CD8-positive, alpha-beta memory T cell (primary cell): ENCODE data around the gene PRR12. TPM values are rescaled to one million over a fixed set of nuclear protein-coding genes. Genes with fewer than 3 reads are reported as not detected.
A peak's percentile ranks its signal among the peaks of the same experiment; 100 is the strongest.

Source experiments
- CTCF ChIA-PET: fragments of 350-600 bp; sonication (Branson Sonifier 250); formaldehyde crosslinking; loops from one replicate; lab custom pipeline; 2021; ENCODE audit warnings: antibody characterized with exemption; lab: Charles Lee
- POLR2A ChIA-PET: fragments of 350-600 bp; sonication (Branson Sonifier 250); formaldehyde crosslinking; loops from one replicate; lab custom pipeline; 2021; ENCODE audit warnings: antibody characterized with exemption; lab: Charles Lee
- DNase-seq, 5 donors: peaks; one replicate each; pipeline versions ENCODE4 v3.0.0 to v3.0.0-alpha.2; 2020 to 2022; ENCODE audit warnings: mixed read lengths in 1 of 5
- H3K27ac ChIP-seq: one replicate; pipeline ENCODE4 v1.7.0; 2013; ENCODE audit warnings: low read depth, mild to moderate bottlenecking, low read length, moderate library complexity
- H3K27me3 ChIP-seq: 2 replicates; pipeline ENCODE4 v1.7.0; 2013; ENCODE audit warnings: low read length, mild to moderate bottlenecking; ENCODE audit not compliant: insufficient read depth, poor library complexity, severe bottlenecking
- H3K36me3 ChIP-seq: 2 replicates; pipeline ENCODE4 v1.7.0; 2013; ENCODE audit warnings: mild to moderate bottlenecking, low read length, moderate library complexity; ENCODE audit not compliant: insufficient read depth
- H3K4me1 ChIP-seq: 2 replicates; pipeline ENCODE4 v1.7.0; 2013; ENCODE audit warnings: mild to moderate bottlenecking, low read length, moderate library complexity; ENCODE audit not compliant: insufficient read depth
- H3K4me3 ChIP-seq: 2 replicates; pipeline ENCODE4 v1.7.0; 2013; ENCODE audit warnings: mild to moderate bottlenecking, low read length
- H3K9me3 ChIP-seq: 2 replicates; pipeline ENCODE4 v1.7.0; 2013; ENCODE audit warnings: mild to moderate bottlenecking, low read length
- H3K27ac Mint-ChIP-seq, 8 donors: one replicate each; pipeline ENCODE4 v1.8.0; 2020 to 2021; ENCODE audit warnings: mixed read lengths in 8 of 8, mild to moderate bottlenecking in 6 of 8, inconsistent platforms in 3 of 8, moderate library complexity in 3 of 8
- H3K27me3 Mint-ChIP-seq, 2 donors: one replicate each; pipeline ENCODE4 v1.8.0; 2020 to 2021; ENCODE audit warnings: mixed read lengths in 2 of 2, mild to moderate bottlenecking in 1 of 2, moderate library complexity in 1 of 2
- H3K36me3 Mint-ChIP-seq, 3 donors: one replicate each; pipeline ENCODE4 v1.8.0; 2020 to 2021; ENCODE audit warnings: mixed read lengths in 3 of 3, inconsistent platforms in 1 of 3, mild to moderate bottlenecking in 1 of 3
- H3K4me1 Mint-ChIP-seq, 3 donors: one replicate each; pipeline ENCODE4 v1.8.0; 2020 to 2021; ENCODE audit warnings: mixed read lengths in 3 of 3, inconsistent platforms in 1 of 3, mild to moderate bottlenecking in 1 of 3
- H3K4me3 Mint-ChIP-seq, 7 donors: one replicate each; pipeline ENCODE4 v1.8.0; 2020 to 2021; ENCODE audit warnings: mixed read lengths in 7 of 7, mild to moderate bottlenecking in 6 of 7, moderate library complexity in 4 of 7, inconsistent platforms in 2 of 7
- H3K9me3 Mint-ChIP-seq, 5 donors: one replicate each; pipeline ENCODE4 v1.8.0; 2020 to 2022; ENCODE audit warnings: mixed read lengths in 5 of 5, mild to moderate bottlenecking in 3 of 5, moderate library complexity in 2 of 5, inconsistent platforms in 1 of 5
- polyA plus RNA-seq: library from polyadenylated mRNA; unstranded; fragments of 300-500 nt; fragmentation: Illumina TruSeq; gene quantifications from one replicate; pipeline ENCODE4 v1.2.3, GENCODE V29; 2021
- total RNA-seq, 2 experiments: library from RNA; stranded (reverse); gene quantifications; one replicate each; pipeline ENCODE4 v1.2.3, GENCODE V29; 2021

The PRR12 gene
- total and polyA plus RNA-seq, 3 experiments from 2014 or later: 0.81 to 27.5 (median 25.9) TPM

- Mint-ChIP-seq H3K9me3 (no peaks in the 10 kb centered on the region), H3K27ac (no peak overlapping the region), H3K4me1 (peaks cover 22 to 50% (median 23%) of the 10 kb centered on the region in 3 donors), H3K4me3 (no peak overlapping the region), H3K36me3 (peaks cover 0 to 63% (median 14%) of the 10 kb centered on the region in 3 donors), H3K27me3 (no peaks in the 10 kb centered on the region)
- ChIA-PET POLR2A (no interaction called here), CTCF (no interaction called here)
- Histone ChIP-seq H3K4me3 (no peak overlapping the region), H3K4me1 (peaks cover 17% of the 10 kb centered on the region), H3K27ac (no peak overlapping the region), H3K36me3 (peaks cover 27% of the 10 kb centered on the region), H3K9me3 (no peaks in the 10 kb centered on the region), H3K27me3 (no peaks in the 10 kb centered on the region)
- no peak for DNase-seq
Measured at GRCh38 chr19:49597703-49597974, 6.7 kb downstream of the PRR12 start.

GRCh38 chr19:49599378-49600295, 8.7 kb downstream of the PRR12 start:
- Mint-ChIP-seq H3K27me3 (no peaks in the 10 kb centered on the region), H3K4me3 (no peak overlapping the region), H3K4me1 (peaks cover 10 to 35% (median 13%) of the 10 kb centered on the region in 3 donors), H3K36me3 (peaks cover 0 to 61% (median 8%) of the 10 kb centered on the region in 3 donors), H3K9me3 (no peaks in the 10 kb centered on the region), H3K27ac (no peak overlapping the region)
- no peak for DNase-seq
- ChIA-PET CTCF (no interaction called here), POLR2A (no interaction called here)
- no peaks in the 10 kb centered on the region for H3K27me3 ChIP-seq
- H3K4me1 ChIP-seq: no peaks in the 10 kb centered on the region
- H3K36me3 ChIP-seq: peaks cover 19% of the 10 kb centered on the region
- no peak overlapping the region for H3K27ac ChIP-seq
- no peak overlapping the region for H3K4me3 ChIP-seq
- no peaks in the 10 kb centered on the region for H3K9me3 ChIP-seq

GRCh38 chr19:49601482-49602038, 10.6 kb downstream of the PRR12 start:
- peaks cover 0 to 64% (median 8%) of the 10 kb centered on the region in 3 donors for H3K36me3 Mint-ChIP-seq
- no peak overlapping the region for H3K27ac Mint-ChIP-seq
- CTCF ChIA-PET: no interaction called here
- H3K27me3 Mint-ChIP-seq: no peaks in the 10 kb centered on the region
- Histone ChIP-seq H3K36me3 (peaks cover 22% of the 10 kb centered on the region), H3K27ac (no peak overlapping the region), H3K27me3 (no peaks in the 10 kb centered on the region), H3K4me1 (no peaks in the 10 kb centered on the region), H3K9me3 (no peaks in the 10 kb centered on the region), H3K4me3 (no peak overlapping the region)
- H3K9me3 Mint-ChIP-seq: no peaks in the 10 kb centered on the region
- H3K4me1 Mint-ChIP-seq: peaks cover 10 to 39% (median 13%) of the 10 kb centered on the region in 3 donors
- POLR2A ChIA-PET: interaction anchor here (0.6 kb wide), 1 partner anchor 527 kb away, joined by 5 read pairs; no protein-coding TSS in a partner anchor
- no peak for DNase-seq
- H3K4me3 Mint-ChIP-seq: no peak overlapping the region

GRCh38 chr19:49602806-49603205, 11.8 kb downstream of the PRR12 start:
- Mint-ChIP-seq H3K36me3 (peaks cover 0 to 72% (median 10%) of the 10 kb centered on the region in 3 donors), H3K4me1 (peaks cover 10 to 43% (median 16%) of the 10 kb centered on the region in 3 donors), H3K27ac (peak overlapping the region in 2 of 8 donors; percentile 66 to 77), H3K9me3 (no peaks in the 10 kb centered on the region), H3K27me3 (no peaks in the 10 kb centered on the region), H3K4me3 (no peak overlapping the region)
- Histone ChIP-seq H3K27ac (no peak overlapping the region), H3K27me3 (no peaks in the 10 kb centered on the region), H3K4me1 (no peaks in the 10 kb centered on the region), H3K36me3 (peaks cover 28% of the 10 kb centered on the region), H3K4me3 (no peak overlapping the region), H3K9me3 (no peaks in the 10 kb centered on the region)
- CTCF ChIA-PET: interaction anchor here (0.8 kb wide), 1 partner anchor 15 kb away, joined by 3 read pairs; no protein-coding TSS in a partner anchor
- DNase-seq: no peak
- POLR2A ChIA-PET: interaction anchor here (1.1 kb wide), 1 partner anchor 8 kb away, joined by 3 read pairs; no protein-coding TSS in a partner anchor

GRCh38 chr19:49605605-49606004, 14.6 kb downstream of the PRR12 start:
- DNase-seq: no peak
- Histone ChIP-seq H3K9me3 (no peaks in the 10 kb centered on the region), H3K27ac (no peak overlapping the region), H3K27me3 (no peaks in the 10 kb centered on the region), H3K4me3 (no peak overlapping the region), H3K36me3 (peaks cover 19% of the 10 kb centered on the region), H3K4me1 (no peaks in the 10 kb centered on the region)
- Mint-ChIP-seq H3K4me3 (no peak overlapping the region), H3K9me3 (no peaks in the 10 kb centered on the region), H3K36me3 (peaks cover 0 to 73% (median 4%) of the 10 kb centered on the region in 3 donors), H3K27ac (peak overlapping the region in 1 of 8 donors; percentile 45), H3K27me3 (no peaks in the 10 kb centered on the region), H3K4me1 (peaks cover 4 to 31% (median 11%) of the 10 kb centered on the region in 3 donors)
- ChIA-PET POLR2A (no interaction called here), CTCF (no interaction called here)

GRCh38 chr19:49609499-49610092, 18.6 kb downstream of the PRR12 start:
- H3K36me3 ChIP-seq: peaks cover 21% of the 10 kb centered on the region
- H3K4me3 ChIP-seq: no peak overlapping the region
- no peaks in the 10 kb centered on the region for H3K27me3 ChIP-seq
- peak overlapping the region in 1 of 8 donors; percentile 97 for H3K27ac Mint-ChIP-seq
- H3K36me3 Mint-ChIP-seq: peaks cover 0 to 65% (median 2%) of the 10 kb centered on the region in 3 donors
- ChIA-PET POLR2A (interaction anchor here (0.7 kb wide), 1 partner anchor 21 kb away, joined by 4 read pairs; no protein-coding TSS in a partner anchor), CTCF (interaction anchor here (0.9 kb wide), 1 partner anchor 10 kb away, joined by 5 read pairs; no protein-coding TSS in a partner anchor)
- H3K27ac ChIP-seq: no peak overlapping the region
- H3K4me3 Mint-ChIP-seq: no peak overlapping the region
- H3K27me3 Mint-ChIP-seq: no peaks in the 10 kb centered on the region
- no peaks in the 10 kb centered on the region for H3K9me3 ChIP-seq
- H3K4me1 ChIP-seq: no peaks in the 10 kb centered on the region
- H3K9me3 Mint-ChIP-seq: no peaks in the 10 kb centered on the region
- peaks cover 12 to 32% (median 19%) of the 10 kb centered on the region in 3 donors for H3K4me1 Mint-ChIP-seq
- DNase-seq: no peak

- H3K9me3 ChIP-seq: no peaks in the 10 kb centered on the region
- POLR2A ChIA-PET: no interaction called here
Measured at GRCh38 chr19:49613374-49613773, 22.4 kb downstream of the PRR12 start.

More at GRCh38 chr19:49613374-49613773, 22.4 kb downstream of the PRR12 start:
- Mint-ChIP-seq H3K4me3 (no peak overlapping the region), H3K4me1 (peaks cover 12 to 23% (median 16%) of the 10 kb centered on the region in 3 donors), H3K36me3 (peaks cover 7 to 77% (median 8%) of the 10 kb centered on the region in 3 donors), H3K27me3 (no peaks in the 10 kb centered on the region), H3K9me3 (no peaks in the 10 kb centered on the region), H3K27ac (peak overlapping the region in 3 of 8 donors; percentile 54 to 94 (median 63))
- peaks cover 32% of the 10 kb centered on the region for H3K36me3 ChIP-seq
- no peak overlapping the region for H3K27ac ChIP-seq
- H3K4me3 ChIP-seq: no peak overlapping the region
- no peaks in the 10 kb centered on the region for H3K4me1 ChIP-seq
- H3K27me3 ChIP-seq: no peaks in the 10 kb centered on the region
- DNase-seq: no peak
- CTCF ChIA-PET: interaction anchor here (0.7 kb wide), 1 partner anchor 23 kb away, joined by 4 read pairs; no protein-coding TSS in a partner anchor
